T-helper 2 cell treated with Interferon-gamma antibody and Interleukin-4, amounts not matched to agents 5 μg/mL and 100 μg/mL, for 36 hours (primary cell): ENCODE results near the gene IP6K2.
"Not testable (repeated sequence)": the region's sequence is repeated elsewhere in the genome, so short reads cannot be mapped to it uniquely, and the experiment has no call there.

ENCODE experiments used
- DNase-seq: peaks from one replicate; pipeline ENCODE4 v3.0.0; 2021; ENCODE audit warnings: low spot score
- H3K27ac Mint-ChIP-seq: one replicate; pipeline ENCODE4 v1.8.0; 2021; ENCODE audit warnings: mild to moderate bottlenecking, mixed read lengths
- H3K27me3 Mint-ChIP-seq: one replicate; pipeline ENCODE4 v1.8.0; 2021; ENCODE audit warnings: low read depth, mixed read lengths
- H3K36me3 Mint-ChIP-seq: one replicate; pipeline ENCODE4 v1.8.0; 2021; ENCODE audit warnings: low read depth, mixed read lengths
- H3K4me1 Mint-ChIP-seq: one replicate; pipeline ENCODE4 v1.8.0; 2021; ENCODE audit warnings: low read depth, mixed read lengths
- H3K4me3 Mint-ChIP-seq: one replicate; pipeline ENCODE4 v1.8.0; 2022; ENCODE audit warnings: mild to moderate bottlenecking, moderate library complexity, mixed read lengths
- H3K9me3 Mint-ChIP-seq: one replicate; pipeline ENCODE4 v1.8.0; 2021; ENCODE audit warnings: mixed read lengths

Gene IP6K2

DNA sequence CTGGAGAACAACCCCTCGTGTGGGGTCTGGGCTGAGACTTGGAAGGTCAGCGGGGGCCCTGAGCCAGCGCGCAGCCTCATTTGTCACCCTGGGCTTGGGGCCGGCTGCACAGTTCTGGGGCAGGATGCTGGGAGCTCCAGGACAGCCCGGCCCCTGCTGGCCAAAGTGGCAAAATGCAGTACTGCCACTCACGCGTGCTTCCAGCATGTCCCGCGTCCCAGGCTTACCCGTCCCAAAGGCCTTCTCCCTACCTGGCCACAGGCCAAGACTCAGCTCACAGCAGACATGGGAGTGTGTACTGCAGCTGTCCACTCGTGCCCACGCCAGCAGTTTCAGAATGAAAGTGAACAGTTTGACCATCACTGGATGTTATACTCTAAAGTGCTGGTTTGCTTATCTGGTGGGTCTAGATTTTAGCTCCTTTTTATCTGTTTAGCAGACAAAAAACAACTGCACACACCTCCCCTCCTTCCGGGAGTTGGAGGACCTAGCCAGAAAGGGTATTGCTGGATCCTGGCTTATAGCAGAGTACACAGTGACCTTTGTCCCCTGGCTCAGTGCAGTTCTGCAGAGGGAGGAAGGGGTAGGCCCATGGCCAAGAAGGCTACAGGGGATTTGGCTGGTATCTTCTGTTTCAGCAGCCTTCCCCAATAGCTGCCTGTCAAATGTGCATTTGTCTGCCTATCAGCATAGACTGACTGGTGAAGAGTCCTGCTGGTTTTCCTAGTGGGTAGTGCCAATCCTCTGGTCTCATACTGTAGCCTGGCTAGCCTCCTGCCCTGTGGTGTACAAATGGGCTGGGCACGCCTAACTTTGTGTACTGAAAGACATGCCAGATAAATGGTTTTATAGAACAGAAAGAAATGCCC lies 23.2 kb upstream of the IP6K2 start:
- no peaks in the 10 kb centered on the region for H3K27me3 Mint-ChIP-seq
- no peaks in the 10 kb centered on the region for H3K36me3 Mint-ChIP-seq
- no peak overlapping the region for H3K4me3 Mint-ChIP-seq
- H3K4me1 Mint-ChIP-seq: peaks cover 4% of the 10 kb centered on the region
- DNase-seq: peak; percentile 43
- H3K9me3 Mint-ChIP-seq: no peaks in the 10 kb centered on the region
- no peak overlapping the region for H3K27ac Mint-ChIP-seq

DNA sequence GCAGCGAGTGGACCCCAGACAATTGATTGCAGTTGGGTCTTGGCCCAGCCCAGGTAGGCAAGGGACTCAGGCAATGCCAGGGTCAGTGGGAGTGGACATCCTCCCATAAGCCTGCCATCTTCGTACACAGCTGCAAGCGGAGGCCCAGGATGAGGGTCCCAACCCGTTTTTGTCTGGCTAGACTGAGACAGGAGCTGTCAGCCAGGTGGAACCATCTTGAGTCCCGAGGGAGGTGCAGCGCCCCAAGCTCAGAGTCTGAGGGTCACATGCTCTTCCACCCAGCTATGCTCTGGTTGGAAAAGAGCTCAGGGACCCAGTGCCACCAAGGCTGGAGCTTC lies 22.6 kb upstream of the IP6K2 start:
- H3K4me1 Mint-ChIP-seq: peaks cover 4% of the 10 kb centered on the region

DNA sequence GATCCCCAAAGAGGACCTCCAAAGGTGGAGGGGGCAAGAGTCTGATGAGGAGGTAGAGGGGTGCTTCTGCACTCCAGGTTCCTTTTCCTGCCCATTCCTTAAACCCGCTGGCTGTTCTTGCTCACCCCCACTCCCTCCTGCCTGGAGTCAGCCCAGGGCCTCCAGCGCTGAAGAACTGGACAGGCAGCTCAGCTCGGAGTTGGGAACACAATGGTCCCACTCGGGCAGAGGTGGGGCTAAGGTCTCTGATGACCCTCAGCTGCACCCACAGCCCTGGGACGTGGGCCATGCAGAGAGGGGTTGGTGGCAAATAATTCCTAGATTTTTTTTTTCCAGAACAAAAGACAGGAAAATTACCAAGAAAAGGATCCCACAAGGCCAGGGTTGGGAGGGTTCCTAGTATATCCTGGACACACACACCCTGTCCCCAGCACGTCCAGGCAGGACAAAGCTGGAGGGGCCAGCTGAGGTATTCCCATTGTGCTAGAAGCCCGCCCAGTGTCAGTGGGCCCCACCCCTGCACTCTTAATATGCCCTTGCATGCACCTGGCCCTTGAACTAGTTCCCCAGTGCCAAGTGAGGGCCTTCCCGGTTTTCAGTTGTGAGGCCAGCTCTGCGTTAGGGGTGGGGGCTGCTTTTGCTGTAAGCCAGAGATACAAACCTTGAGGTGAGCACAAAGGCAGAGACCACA lies 22.1 kb upstream of the IP6K2 start:
- no peak for DNase-seq
- H3K36me3 Mint-ChIP-seq: no peaks in the 10 kb centered on the region
- H3K4me3 Mint-ChIP-seq: no peak overlapping the region
- H3K27me3 Mint-ChIP-seq: no peaks in the 10 kb centered on the region
- H3K4me1 Mint-ChIP-seq: peaks cover 4% of the 10 kb centered on the region
- H3K9me3 Mint-ChIP-seq: no peaks in the 10 kb centered on the region
- H3K27ac Mint-ChIP-seq: no peak overlapping the region

More for the DNA sequence above, 22.6 kb upstream of the IP6K2 start:
- Mint-ChIP-seq H3K36me3 (no peaks in the 10 kb centered on the region), H3K27me3 (no peaks in the 10 kb centered on the region), H3K9me3 (no peaks in the 10 kb centered on the region), H3K27ac (no peak overlapping the region), H3K4me3 (no peak overlapping the region)
- DNase-seq: no peak

DNA sequence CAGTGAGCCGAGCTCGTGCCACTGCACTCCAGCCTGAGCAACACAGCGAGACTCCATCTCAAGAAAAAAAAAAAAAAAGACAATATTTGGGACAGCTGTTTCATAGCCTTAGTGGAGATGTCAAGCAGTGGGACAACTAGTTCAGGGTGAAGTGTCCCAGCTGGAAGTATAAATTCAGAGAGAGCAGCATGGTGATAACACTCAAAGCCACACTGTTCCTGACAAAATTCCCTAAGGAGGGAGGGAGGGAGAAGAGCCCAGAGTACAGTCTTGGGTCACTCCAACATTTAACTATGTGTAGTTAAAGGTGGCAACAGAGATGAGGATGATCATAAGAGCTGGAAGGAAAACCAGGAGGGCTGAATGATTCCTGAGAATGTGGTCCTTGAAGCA lies 21.1 kb upstream of the IP6K2 start:
- H3K36me3 Mint-ChIP-seq: no peaks in the 10 kb centered on the region
- H3K4me1 Mint-ChIP-seq: peaks cover 4% of the 10 kb centered on the region
- H3K4me3 Mint-ChIP-seq: no peak overlapping the region
- H3K27me3 Mint-ChIP-seq: no peaks in the 10 kb centered on the region
- no peak for DNase-seq
- H3K27ac Mint-ChIP-seq: no peak overlapping the region
- no peaks in the 10 kb centered on the region for H3K9me3 Mint-ChIP-seq

DNA sequence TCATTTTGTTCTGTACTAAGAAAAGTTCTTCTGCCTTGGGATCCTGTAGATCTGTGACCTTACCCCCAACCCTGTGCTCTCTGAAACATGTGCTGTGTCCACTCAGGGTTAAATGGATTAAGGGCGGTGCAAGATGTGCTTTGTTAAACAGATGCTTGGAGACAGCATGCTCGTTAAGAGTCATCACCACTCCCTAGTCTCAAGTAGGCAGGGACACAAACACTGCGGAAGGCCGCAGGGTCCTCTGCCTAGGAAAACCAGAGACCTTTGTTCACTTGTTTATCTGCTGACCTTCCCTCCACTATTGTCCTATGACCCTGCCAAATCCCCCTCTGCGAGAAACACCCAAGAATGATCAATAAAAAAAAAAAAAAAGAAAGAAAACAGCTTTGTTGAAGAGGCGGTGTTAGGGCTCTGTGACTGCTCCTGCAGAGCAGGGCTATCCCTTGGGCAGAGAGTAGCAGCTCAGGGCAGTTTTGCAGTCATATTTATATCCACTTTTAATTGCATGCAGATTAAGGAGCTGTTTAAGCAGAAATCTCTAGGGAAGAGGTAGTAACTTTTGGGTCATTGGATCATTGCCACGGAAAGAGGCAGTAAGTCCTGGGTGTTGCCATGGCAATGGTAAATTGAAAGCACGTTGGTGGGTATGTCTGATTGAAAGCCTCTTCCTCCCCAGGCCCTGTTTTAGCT lies 18.2 kb upstream of the IP6K2 start:
- H3K4me3 Mint-ChIP-seq, H3K36me3 Mint-ChIP-seq, H3K9me3 Mint-ChIP-seq, H3K27me3 Mint-ChIP-seq, H3K4me1 Mint-ChIP-seq, DNase-seq, H3K27ac Mint-ChIP-seq: not testable (repeated sequence)

DNA sequence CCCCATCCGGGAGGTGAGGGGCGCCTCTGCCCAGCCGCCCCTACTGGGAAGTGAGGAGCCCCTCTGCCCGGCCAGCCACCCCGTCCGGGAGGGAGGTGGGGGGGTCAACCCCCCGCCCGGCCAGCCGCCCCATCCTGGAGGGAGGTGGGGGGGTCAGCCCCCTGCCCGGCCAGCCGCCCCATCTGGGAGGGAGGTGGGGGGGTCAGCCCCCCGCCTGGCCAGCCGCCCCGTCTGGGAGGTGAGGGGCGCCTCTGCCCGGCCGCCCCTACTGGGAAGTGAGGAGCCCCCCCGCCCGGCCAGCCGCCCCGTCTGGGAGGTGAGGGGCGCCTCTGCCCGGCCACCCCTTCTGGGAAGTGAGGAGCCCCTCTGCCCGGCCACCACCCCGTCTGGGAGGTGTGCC lies 17.5 kb upstream of the IP6K2 start:
- not testable (repeated sequence) for H3K9me3 Mint-ChIP-seq, H3K4me3 Mint-ChIP-seq, H3K36me3 Mint-ChIP-seq, DNase-seq, H3K27me3 Mint-ChIP-seq, H3K4me1 Mint-ChIP-seq, H3K27ac Mint-ChIP-seq

DNA sequence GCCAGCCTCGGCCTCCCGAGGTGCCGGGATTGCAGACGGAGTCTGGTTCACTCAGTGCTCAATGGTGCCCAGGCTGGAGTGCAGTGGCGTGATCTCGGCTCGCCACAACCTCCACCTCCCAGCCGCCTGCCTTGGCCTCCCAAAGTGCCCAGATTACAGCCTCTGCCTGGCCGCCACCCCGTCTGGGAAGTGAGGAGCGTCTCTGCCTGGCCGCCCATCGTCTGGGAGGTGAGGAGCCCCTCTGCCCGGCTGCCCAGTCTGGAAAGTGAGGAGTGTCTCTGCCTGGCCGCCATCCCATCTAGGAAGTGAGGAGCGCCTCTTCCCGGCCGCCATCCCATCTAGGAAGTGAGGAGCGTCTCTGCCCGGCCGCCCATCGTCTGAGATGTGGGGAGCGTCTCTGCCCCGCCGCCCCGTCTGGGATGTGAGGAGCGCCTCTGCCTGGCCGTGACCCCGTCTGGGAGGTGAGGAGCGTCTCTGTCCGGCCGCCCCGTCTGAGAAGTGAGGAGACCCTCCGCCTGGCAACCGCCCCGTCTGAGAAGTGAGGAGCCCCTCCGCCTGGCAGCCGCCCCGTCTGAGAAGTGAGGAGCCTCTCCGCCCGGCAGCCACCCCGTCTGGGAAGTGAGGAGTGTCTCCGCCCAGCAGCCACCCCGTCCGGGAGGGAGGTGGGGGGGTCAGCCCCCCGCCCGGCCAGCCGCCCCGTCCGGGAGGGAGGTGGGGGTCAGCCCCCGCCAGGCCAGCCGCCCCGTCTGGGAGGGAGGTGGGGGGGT lies 16.9 kb upstream of the IP6K2 start:
- H3K4me3 Mint-ChIP-seq, H3K27me3 Mint-ChIP-seq, DNase-seq, H3K9me3 Mint-ChIP-seq, H3K4me1 Mint-ChIP-seq, H3K27ac Mint-ChIP-seq, H3K36me3 Mint-ChIP-seq: not testable (repeated sequence)

DNA sequence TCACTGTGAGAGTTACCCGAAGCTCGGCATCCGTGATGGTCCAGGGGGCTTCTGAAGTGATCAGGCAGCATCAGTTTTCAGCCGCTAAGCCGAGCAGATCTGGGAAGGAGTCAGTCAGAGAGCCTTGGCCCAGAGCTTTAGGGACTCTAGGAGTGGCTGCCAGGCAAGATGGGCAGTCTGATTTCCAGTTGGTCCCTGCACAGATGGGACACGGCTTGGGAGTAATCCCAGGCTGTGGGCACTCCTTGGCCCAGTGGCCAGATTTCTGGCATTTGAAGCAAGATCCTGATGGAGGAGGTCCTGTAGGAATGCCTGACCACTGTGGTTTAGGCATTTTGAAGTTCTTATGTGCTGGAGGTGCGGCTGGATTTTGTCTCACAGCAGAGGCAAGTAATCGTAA lies 10.5 kb upstream of the IP6K2 start:
- Mint-ChIP-seq H3K4me1 (no peaks in the 10 kb centered on the region), H3K9me3 (no peaks in the 10 kb centered on the region), H3K36me3 (no peaks in the 10 kb centered on the region), H3K4me3 (no peak overlapping the region), H3K27me3 (peaks cover 14% of the 10 kb centered on the region), H3K27ac (no peak overlapping the region)
- no peak for DNase-seq

DNA sequence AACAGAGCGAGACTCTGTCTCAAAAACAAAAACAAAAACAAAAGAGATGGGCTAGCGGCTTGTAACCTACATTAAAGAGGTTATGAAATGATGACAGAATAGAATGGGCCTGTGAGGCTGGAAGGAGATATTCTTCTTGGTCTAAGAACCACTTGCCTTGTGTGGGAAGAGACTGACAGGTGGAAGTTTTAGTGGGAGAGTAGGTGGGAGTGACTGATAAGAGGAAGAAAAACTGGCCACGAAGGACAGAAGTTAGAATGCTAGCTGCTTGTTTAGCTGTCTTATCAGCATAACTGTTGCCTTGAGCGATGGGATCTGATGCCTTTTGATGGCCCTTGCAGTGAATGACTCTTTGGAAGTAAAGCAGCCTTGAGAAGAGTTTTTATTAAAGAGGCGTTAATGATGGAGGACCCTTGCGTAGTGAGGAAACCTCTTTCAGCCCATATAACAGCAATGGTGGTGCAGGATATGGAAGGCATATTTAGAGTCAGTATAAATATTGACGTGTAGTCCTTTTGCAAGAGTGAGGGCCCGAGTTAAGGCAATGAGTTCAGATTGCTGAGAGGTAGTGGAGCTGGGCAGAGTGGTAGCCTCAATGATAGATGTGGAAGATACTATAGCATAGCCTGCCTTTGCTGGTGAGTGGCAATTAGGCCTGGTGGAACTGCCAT lies 8.3 kb upstream of the IP6K2 start:
- not testable (repeated sequence) for H3K27ac Mint-ChIP-seq, H3K4me1 Mint-ChIP-seq, H3K9me3 Mint-ChIP-seq, H3K4me3 Mint-ChIP-seq, DNase-seq, H3K36me3 Mint-ChIP-seq
- peaks cover 17% of the 10 kb centered on the region for H3K27me3 Mint-ChIP-seq

DNA sequence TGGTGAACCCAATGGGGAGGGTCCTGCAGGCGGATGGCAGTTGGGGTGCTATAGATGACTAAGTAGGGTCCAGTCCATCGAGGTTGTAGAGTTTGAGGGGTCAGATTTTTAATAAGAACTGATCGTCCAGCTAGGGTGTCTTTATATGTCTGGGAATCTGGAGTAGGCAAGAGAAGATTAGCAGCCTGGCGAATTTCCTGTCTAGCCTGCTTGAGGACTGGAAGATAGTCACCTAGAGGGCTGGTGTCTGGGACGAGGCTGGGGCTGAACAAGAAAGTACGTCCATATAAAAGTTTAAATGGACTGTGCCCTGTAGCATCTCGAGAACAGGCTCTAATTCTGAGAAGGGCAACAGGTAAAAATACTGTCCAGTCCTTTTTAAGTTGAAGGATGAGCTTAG lies 6.7 kb upstream of the IP6K2 start:
- Mint-ChIP-seq H3K27ac (no peak overlapping the region), H3K36me3 (no peaks in the 10 kb centered on the region), H3K9me3 (no peaks in the 10 kb centered on the region), H3K4me3 (no peak overlapping the region), H3K4me1 (no peaks in the 10 kb centered on the region), H3K27me3 (peaks cover 28% of the 10 kb centered on the region)
- DNase-seq: no peak

DNA sequence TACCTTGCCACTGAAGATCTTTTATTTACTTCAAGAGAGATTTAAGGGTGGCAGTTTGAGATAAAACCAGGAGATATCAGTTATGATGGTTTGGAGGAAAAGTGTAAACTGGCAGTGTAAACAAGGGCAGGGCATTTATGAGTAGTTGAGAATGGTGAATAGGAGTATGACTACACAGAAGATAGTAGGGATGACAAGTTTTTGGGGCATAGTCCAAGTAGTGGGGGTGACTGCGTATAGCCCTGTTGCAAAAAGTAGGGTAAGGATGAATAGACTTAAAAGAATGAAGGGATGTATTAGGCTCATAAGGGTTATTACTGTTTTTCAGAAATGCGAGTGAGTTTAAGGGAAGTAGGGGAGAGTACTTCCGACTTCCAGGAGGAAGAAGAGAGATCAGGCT lies 6.3 kb upstream of the IP6K2 start:
- H3K27me3 Mint-ChIP-seq: peaks cover 32% of the 10 kb centered on the region
- DNase-seq, H3K27ac Mint-ChIP-seq, H3K36me3 Mint-ChIP-seq, H3K4me3 Mint-ChIP-seq, H3K4me1 Mint-ChIP-seq, H3K9me3 Mint-ChIP-seq: not testable (repeated sequence)

DNA sequence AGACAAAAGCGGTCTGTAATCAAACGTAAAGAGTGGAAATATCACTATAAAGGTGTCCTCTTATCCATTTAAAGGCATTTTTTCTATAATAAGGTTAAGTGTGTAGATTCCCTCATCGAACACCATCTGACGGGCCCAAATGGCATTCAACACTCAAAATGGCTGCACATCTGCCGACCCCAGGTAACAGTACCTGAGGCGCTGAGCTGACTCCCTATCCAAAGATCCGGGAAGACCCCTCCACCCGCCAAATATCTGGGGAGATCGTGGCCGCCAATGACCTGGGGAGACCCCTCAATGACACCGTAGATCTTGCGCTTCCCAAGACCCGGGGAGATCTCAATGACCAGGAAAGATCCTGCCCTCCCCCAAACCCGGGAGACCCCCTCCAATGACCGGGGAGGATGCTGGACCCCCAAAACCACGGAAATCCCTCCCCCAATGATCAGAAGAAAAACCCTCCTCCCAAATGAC lies 476 bp downstream of the IP6K2 start:
- Mint-ChIP-seq H3K27me3 (peaks cover 20% of the 10 kb centered on the region), H3K9me3 (no peaks in the 10 kb centered on the region), H3K4me1 (peaks cover 41% of the 10 kb centered on the region), H3K36me3 (peaks cover 29% of the 10 kb centered on the region), H3K4me3 (peak overlapping the region; percentile 99), H3K27ac (peak overlapping the region; percentile 99)
- peak; percentile 11 for DNase-seq

DNA sequence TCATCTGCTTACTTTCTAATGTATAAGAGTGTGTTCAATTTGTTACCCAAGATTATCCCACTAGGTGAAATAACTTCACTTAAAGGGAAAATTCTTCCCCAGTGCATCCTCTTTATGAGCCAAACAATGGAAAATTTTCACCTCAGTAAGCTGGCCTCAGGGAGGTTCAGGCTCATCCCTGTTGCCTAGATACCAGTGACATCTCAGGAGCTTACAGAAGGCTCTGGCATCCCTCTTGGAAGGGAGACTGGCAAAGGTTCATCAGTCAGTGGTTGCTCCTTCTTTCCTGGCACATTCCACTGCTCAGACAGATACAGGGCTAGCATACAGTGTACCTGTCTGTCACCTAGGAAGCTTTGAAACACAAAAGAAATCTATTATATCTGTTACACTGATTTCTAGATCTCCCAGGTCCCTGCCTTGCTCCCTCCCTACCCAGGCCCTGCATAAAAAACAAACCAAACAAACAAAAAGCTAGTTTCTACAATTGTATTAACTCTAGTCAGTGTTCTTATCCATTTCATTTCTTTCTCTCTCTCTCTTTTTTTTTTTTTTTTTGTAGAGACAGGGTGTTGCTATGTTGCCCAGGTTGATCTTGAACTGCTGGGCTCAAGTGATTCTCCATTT lies 1.7 kb downstream of the IP6K2 start:
- no peaks in the 10 kb centered on the region for H3K9me3 Mint-ChIP-seq
- peaks cover 37% of the 10 kb centered on the region for H3K36me3 Mint-ChIP-seq
- peaks cover 18% of the 10 kb centered on the region for H3K27me3 Mint-ChIP-seq
- peaks cover 42% of the 10 kb centered on the region for H3K4me1 Mint-ChIP-seq
- H3K27ac Mint-ChIP-seq: peak overlapping the region; percentile 99
- DNase-seq: no peak
- H3K4me3 Mint-ChIP-seq: peak overlapping the region; percentile 99
